Hematopoietic multipotent progenitor cell (in vitro differentiated cells): ENCODE results near the gene TNFRSF13B. TPM values are rescaled to one million over a fixed set of nuclear protein-coding genes. Genes with fewer than 3 reads are reported as not detected.

ENCODE experiments used
- small RNA-seq: library from RNA; depleted of rRNA; stranded (forward); fragments of <200 nt; gene quantifications from one replicate; pipeline ENCODE3, GENCODE V24; 2012
- total RNA-seq: library from RNA; depleted of rRNA; stranded (reverse); fragments of >200 nt; gene quantifications from one replicate; pipeline ENCODE4 v1.2.3, GENCODE V29; 2012

The TNFRSF13B gene
- total RNA-seq, 1 donor = 0.27 TPM

Small RNA genes within 50 kb of the gene (small RNA-seq; reads per million reads assigned to genes)
- not detected for gene AL353996.1

Other genes starting within 250 kb of the TNFRSF13B start
- 127 TPM for gene MPRIP, start 70.3 kb upstream of the TNFRSF13B start, total RNA-seq
- 5.1 TPM for gene PLD6, start 234.2 kb upstream of the TNFRSF13B start, total RNA-seq